GM19238 (cell line): Measurements from ENCODE around the gene SLC23A1.
"Not testable (repeated sequence)": the region's sequence is repeated elsewhere in the genome, so short reads cannot be mapped to it uniquely, and the experiment has no call there.

Experiments
- DNase-seq: peaks from one replicate; pipeline ENCODE4 v3.0.0; 2011; ENCODE audit warnings: low spot score; ENCODE audit not compliant: insufficient read length

The SLC23A1 gene

GRCh38 chr5:139383275-139383992 lies at the start of gene SLC23A1:
SLC23A1 (minus strand) TSS chr5:139383297; CDS start chr5:139383253, 44 bp downstream.
- no peak for DNase-seq

GRCh38 chr5:139431706-139432105 lies 48.6 kb upstream of the SLC23A1 start:
- DNase-seq: no peak

- DNase-seq: no peak
Observed at GRCh38 chr5:139430015-139430414, 46.9 kb upstream of the SLC23A1 start.

GRCh38 chr5:139426203-139426885 lies 43.2 kb upstream of the SLC23A1 start:
- DNase-seq: no peak

GRCh38 chr5:139425497-139425896 lies 42.4 kb upstream of the SLC23A1 start:
- DNase-seq: no peak

GRCh38 chr5:139422307-139422893 lies 39.3 kb upstream of the SLC23A1 start:
- DNase-seq: peak; percentile 63

GRCh38 chr5:139419226-139420192 lies 36.4 kb upstream of the SLC23A1 start:
- DNase-seq: no peak

GRCh38 chr5:139418793-139419192 lies 35.7 kb upstream of the SLC23A1 start:
- no peak for DNase-seq

- no peak for DNase-seq
Observed at GRCh38 chr5:139417214-139417613, 34.1 kb upstream of the SLC23A1 start.

- no peak for DNase-seq
Observed at GRCh38 chr5:139416651-139417050, 33.6 kb upstream of the SLC23A1 start.

- no peak for DNase-seq
Observed at GRCh38 chr5:139415869-139416268, 32.8 kb upstream of the SLC23A1 start.

GRCh38 chr5:139415221-139415861 lies 32.2 kb upstream of the SLC23A1 start:
- DNase-seq: no peak

GRCh38 chr5:139414581-139415130 lies 31.6 kb upstream of the SLC23A1 start:
- no peak for DNase-seq

GRCh38 chr5:139413963-139414362 lies 30.9 kb upstream of the SLC23A1 start:
- no peak for DNase-seq

- no peak for DNase-seq
Observed at GRCh38 chr5:139413153-139413552, 30.1 kb upstream of the SLC23A1 start.

GRCh38 chr5:139410993-139411828 lies 28.1 kb upstream of the SLC23A1 start:
- DNase-seq: no peak

- DNase-seq: no peak
Observed at GRCh38 chr5:139410121-139410992, 27.3 kb upstream of the SLC23A1 start.

- not testable (repeated sequence) for DNase-seq
Observed at GRCh38 chr5:139409116-139409515, 26.0 kb upstream of the SLC23A1 start.

- DNase-seq: no peak
Observed at GRCh38 chr5:139408191-139408590, 25.1 kb upstream of the SLC23A1 start.
